HAP-1 (cell line): ENCODE measurements around the gene ZBTB42.
A peak's percentile ranks its signal among the peaks of the same experiment; 100 is the strongest.

Source experiments
- DNase-seq, 2 experiments: peaks; one replicate each; pipeline ENCODE4 v3.0.0-alpha.2; 2016 to 2020; ENCODE audit warnings: low spot score in 2 of 2
- H3K27me3 ChIP-seq: fragments of 250-450 bp; sonication (Bioruptor Pico); 2 replicates; pipeline ENCODE4 v1.5.1; 2020; ENCODE audit warnings: low read depth, mild to moderate bottlenecking, moderate library complexity
- H3K36me3 ChIP-seq: fragments of 250-450 bp; sonication (Bioruptor Pico); replicated peaks from 2 replicates; pipeline ENCODE4 v1.5.1; 2020; ENCODE audit warnings: mild to moderate bottlenecking
- H3K4me1 ChIP-seq: fragments of 250-450 bp; sonication (Bioruptor Pico); 2 replicates; pipeline ENCODE4 v1.5.1; 2020; ENCODE audit warnings: mild to moderate bottlenecking
- H3K4me3 ChIP-seq: fragments of 250-450 bp; sonication (Bioruptor Pico); 2 replicates; pipeline ENCODE4 v1.5.1; 2020; ENCODE audit warnings: mild to moderate bottlenecking, moderate library complexity
- H3K9me3 ChIP-seq: fragments of 250-450 bp; sonication (Bioruptor Pico); 2 replicates; pipeline ENCODE4 v1.5.1; 2020; ENCODE audit warnings: mild to moderate bottlenecking, moderate library complexity
- in situ Hi-C: fragments of 300-500 bp; cut with MboI; formaldehyde crosslinking; loops from 3 replicates; pipeline ENCODE4 v1.14.3; 2020; ENCODE audit warnings: low sequenced_read_pairs, inconsistent platforms, mixed read lengths

Gene ZBTB42

DNA sequence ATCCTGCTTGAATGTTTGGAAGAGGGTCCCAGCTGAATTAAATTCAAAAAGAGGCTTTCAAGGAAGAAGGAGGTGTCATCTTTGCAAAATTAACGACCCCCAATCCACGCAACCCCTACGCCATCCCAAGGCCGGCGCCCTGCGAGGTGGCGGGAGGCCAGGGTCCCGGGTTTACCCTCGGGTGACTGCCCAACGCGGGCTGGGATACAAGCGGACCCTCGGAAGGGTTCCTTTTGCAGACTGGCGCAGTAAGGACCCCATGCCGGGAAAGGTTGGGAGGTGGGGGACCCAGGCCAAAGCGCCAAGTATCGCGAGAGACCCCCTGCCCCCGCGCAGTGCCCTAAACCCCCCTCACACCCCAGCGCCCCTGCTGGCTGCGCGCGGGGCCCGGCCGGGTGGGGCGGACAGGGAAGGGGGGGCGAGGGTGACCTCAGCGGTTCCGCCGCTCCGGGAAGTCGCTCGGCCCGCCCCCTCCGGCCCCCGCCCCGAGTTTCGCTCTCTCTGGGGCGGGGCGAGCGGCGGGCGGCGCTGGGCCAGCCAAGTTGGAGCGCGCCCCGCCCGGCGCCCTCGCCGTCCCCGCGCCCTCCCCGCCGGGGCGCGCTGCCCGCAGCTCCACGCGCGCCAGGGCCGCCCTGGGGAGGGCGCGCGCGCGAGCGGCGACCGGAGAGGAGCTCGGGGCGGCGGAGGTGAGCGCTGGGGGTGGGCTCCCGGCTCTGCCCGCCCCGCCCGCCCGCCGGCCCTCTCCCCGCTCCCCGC, 708 bp upstream of the ZBTB42 start:
- Histone ChIP-seq H3K36me3 (no peaks in the 10 kb centered on the region), H3K4me1 (peaks cover 12% of the 10 kb centered on the region), H3K9me3 (no peaks in the 10 kb centered on the region), H3K4me3 (peak overlapping the region; percentile 23), H3K27me3 (no peaks in the 10 kb centered on the region)
- in situ Hi-C loops = no loop called here
- peak; percentile 46 to 85 for DNase-seq

DNA sequence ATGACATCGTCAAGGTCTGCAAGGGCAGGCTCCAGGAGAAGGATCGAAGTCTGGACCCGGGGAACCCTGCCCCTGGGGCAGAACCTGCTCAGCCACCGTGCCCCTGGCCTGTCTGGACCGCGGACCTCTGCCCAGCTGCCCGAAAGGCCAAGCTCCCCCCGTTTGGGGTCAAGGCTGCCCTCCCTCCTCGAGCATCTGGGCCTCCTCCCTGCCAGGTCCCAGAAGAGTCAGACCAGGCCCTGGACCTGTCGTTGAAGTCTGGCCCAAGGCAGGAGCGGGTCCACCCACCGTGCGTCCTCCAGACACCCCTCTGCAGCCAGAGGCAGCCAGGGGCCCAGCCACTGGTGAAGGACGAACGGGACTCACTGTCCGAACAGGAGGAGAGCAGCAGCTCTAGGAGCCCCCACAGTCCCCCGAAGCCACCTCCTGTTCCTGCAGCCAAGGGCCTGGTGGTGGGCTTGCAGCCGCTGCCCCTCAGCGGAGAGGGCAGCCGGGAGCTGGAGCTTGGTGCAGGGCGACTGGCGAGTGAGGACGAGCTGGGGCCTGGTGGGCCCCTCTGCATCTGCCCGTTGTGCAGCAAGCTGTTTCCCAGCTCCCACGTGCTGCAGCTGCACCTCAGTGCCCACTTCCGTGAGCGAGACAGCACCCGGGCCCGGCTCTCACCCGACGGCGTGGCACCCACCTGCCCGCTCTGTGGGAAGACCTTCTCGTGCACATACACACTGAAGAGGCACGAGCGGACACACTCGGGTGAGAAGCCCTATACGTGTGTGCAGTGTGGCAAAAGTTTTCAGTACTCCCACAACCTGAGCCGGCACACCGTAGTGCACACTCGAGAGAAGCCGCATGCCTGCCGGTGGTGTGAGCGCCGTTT, 856 bp downstream of the ZBTB42 start:
- in situ Hi-C loops = no loop called here

DNA sequence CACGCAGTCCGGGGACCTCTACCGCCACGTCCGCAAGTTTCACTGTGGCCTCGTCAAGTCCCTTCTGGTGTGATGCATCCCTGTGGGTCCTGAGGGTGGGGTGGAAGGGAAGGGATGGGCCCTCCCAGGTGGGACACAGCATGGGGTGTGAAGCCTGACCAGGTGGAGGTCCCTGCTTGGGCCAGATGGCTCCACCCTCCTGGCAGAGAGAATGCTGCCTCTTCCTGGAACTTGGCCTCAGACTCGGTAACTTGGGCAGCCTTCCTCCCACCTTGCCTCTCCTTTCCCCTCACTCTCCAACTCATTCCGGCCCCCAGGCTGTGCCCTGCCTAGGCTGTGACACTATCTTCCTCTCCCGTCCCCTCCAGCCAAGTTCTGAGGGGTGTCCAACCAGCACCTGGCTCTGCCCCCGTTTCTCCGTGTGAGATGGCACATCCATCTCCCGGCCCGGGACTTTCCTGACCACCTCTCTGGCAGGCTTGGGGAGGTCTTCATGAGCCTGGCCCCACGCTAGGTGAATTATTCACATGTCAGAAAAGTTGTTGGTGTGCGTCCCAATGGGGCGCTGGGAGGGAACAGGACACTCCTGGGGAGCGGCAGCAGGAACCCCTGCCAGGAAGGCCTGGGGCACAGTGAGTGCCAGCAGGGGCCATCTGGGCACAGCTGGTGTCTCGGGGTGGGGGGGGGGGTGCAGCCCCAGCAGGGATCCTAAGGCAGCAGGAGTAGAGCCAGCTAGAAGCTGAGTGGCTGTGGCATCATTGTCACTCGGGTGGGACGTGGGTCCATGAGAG, 1.7 kb downstream of the ZBTB42 start:
- no peak for DNase-seq
- H3K27me3 ChIP-seq = no peaks in the 10 kb centered on the region
- H3K9me3 ChIP-seq = no peaks in the 10 kb centered on the region
- H3K36me3 ChIP-seq = no peaks in the 10 kb centered on the region
- in situ Hi-C loops = no loop called here
- H3K4me1 ChIP-seq = 0 out of 2 replicates have a peak, but pooled peaks cover 4% of the 10 kb centered on the region
- H3K4me3 ChIP-seq = no peak overlapping the region

More for the DNA sequence above, 856 bp downstream of the ZBTB42 start:
- Histone ChIP-seq H3K36me3 (no peaks in the 10 kb centered on the region), H3K4me3 (peak overlapping the region; percentile 45), H3K4me1 (0 out of 2 replicates have a peak, but pooled peaks cover 4% of the 10 kb centered on the region), H3K9me3 (no peaks in the 10 kb centered on the region), H3K27me3 (no peaks in the 10 kb centered on the region)
- DNase-seq = no peak

DNA sequence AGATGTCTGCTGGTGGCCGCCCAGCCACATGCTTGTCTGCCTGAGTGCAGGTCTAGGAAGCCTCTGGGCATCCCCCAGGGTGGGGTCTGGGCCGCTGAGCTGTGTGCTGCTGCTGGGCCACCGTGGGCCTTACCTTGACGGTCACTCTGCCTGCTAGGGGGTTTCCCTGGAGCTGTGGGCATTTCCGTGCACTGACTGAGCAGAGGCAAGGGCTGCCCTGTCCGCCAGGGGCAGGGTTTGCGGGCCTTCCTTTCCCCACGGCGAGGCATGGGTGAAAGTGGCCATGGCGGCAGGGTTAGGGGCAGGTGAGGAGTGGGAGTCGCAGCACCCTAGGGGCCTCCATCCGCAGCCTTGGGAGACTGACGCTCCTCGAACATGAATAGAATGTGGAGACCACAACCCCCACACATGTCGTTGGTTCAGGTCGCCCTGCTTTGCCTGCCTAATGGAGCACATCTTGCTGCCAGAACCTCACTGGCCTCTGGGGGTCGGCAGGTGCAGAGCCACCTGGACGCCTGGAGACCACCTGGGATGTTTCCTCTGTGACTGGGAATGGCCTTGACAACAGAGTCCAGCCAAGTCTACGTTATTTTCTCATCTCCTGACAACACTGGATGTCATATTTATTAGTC, 2.5 kb downstream of the ZBTB42 start:
- no peaks in the 10 kb centered on the region for H3K27me3 ChIP-seq
- H3K36me3 ChIP-seq = no peaks in the 10 kb centered on the region
- 0 out of 2 replicates have a peak, but pooled peaks cover 4% of the 10 kb centered on the region for H3K4me1 ChIP-seq
- no peak overlapping the region for H3K4me3 ChIP-seq
- DNase-seq = no peak
- H3K9me3 ChIP-seq = no peaks in the 10 kb centered on the region
- in situ Hi-C loops = no loop called here

DNA sequence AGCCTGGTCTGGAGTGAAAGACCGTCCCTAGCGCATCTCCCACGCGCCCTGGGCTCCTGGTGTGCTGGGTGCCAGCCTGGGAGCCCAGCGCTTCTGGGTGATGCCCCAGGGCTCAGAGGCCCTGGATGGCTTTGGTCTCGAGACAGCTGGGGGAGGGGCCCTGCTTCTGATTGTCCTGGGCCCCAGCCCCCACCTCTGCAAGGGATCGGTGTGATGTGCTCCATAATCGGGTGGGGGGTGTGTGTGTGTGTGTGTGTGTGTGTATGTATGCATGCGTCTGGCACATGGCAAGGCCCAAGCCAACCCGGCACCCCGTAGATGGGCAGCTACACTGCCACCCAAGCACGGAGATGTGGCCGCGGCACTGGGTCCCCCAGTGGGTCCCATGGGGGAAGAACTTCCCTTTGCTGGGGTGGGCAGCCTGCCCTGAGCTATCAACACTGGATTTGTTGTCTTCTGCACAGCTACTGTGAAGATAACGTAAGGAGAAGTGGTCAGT, 3.1 kb downstream of the ZBTB42 start:
- Histone ChIP-seq H3K27me3 (no peaks in the 10 kb centered on the region), H3K4me3 (no peak overlapping the region), H3K9me3 (no peaks in the 10 kb centered on the region), H3K36me3 (no peaks in the 10 kb centered on the region), H3K4me1 (0 out of 2 replicates have a peak, but pooled peaks cover 4% of the 10 kb centered on the region)
- in situ Hi-C loops = no loop called here
- no peak for DNase-seq

- DNase-seq = no peak
- Histone ChIP-seq H3K27me3 (no peaks in the 10 kb centered on the region), H3K4me3 (no peak overlapping the region), H3K36me3 (no peaks in the 10 kb centered on the region), H3K4me1 (0 out of 2 replicates have a peak, but pooled peaks cover 4% of the 10 kb centered on the region), H3K9me3 (no peaks in the 10 kb centered on the region)
- in situ Hi-C loops = no loop called here
Measured at GRCh38 chr14:104804481-104805325, 3.8 kb downstream of the ZBTB42 start.

- H3K27me3 ChIP-seq = no peaks in the 10 kb centered on the region
- H3K36me3 ChIP-seq = no peaks in the 10 kb centered on the region
- in situ Hi-C loops = no loop called here
- no peak for DNase-seq
- 0 out of 2 replicates have a peak, but pooled peaks cover 4% of the 10 kb centered on the region for H3K4me1 ChIP-seq
- H3K9me3 ChIP-seq = no peaks in the 10 kb centered on the region
- no peak overlapping the region for H3K4me3 ChIP-seq
Measured at GRCh38 chr14:104805326-104805678, 4.4 kb downstream of the ZBTB42 start.

GRCh38 chr14:104805941-104806624, 5.2 kb downstream of the ZBTB42 start:
- in situ Hi-C loops = no loop called here
- Histone ChIP-seq H3K4me1 (0 out of 2 replicates have a peak, but pooled peaks cover 4% of the 10 kb centered on the region), H3K9me3 (no peaks in the 10 kb centered on the region), H3K27me3 (no peaks in the 10 kb centered on the region), H3K4me3 (no peak overlapping the region), H3K36me3 (no peaks in the 10 kb centered on the region)
- DNase-seq = no peak

GRCh38 chr14:104806625-104807465, 5.9 kb downstream of the ZBTB42 start:
- H3K9me3 ChIP-seq = no peaks in the 10 kb centered on the region
- H3K4me1 ChIP-seq = no peaks in the 10 kb centered on the region
- H3K27me3 ChIP-seq = no peaks in the 10 kb centered on the region
- in situ Hi-C loops = no loop called here
- H3K36me3 ChIP-seq = no peaks in the 10 kb centered on the region
- DNase-seq = no peak
- H3K4me3 ChIP-seq = no peak overlapping the region

- in situ Hi-C loops = no loop called here
- Histone ChIP-seq H3K9me3 (no peaks in the 10 kb centered on the region), H3K27me3 (no peaks in the 10 kb centered on the region), H3K4me3 (no peak overlapping the region), H3K4me1 (no peaks in the 10 kb centered on the region), H3K36me3 (no peaks in the 10 kb centered on the region)
- no peak for DNase-seq
Measured at GRCh38 chr14:104808456-104808855, 7.6 kb downstream of the ZBTB42 start.

GRCh38 chr14:104810316-104810715, 9.4 kb downstream of the ZBTB42 start:
- H3K36me3 ChIP-seq = no peaks in the 10 kb centered on the region; the same call in 1 of the 2 replicates
- in situ Hi-C loops = no loop called here
- H3K4me1 ChIP-seq = peaks cover 7% of the 10 kb centered on the region; the same call in 1 of the 2 replicates
- no peak overlapping the region for H3K4me3 ChIP-seq
- DNase-seq = no peak
- no peaks in the 10 kb centered on the region for H3K9me3 ChIP-seq
- no peaks in the 10 kb centered on the region for H3K27me3 ChIP-seq
